GM18505 (cell line): ENCODE results near the gene GNG4.

Source experiments
- ATAC-seq: cut with Tn5 transposase; IDR thresholded peaks from one replicate; pipeline ENCODE4 v1.9.1; 2021; ENCODE audit not compliant: unreplicated experiment
- POLR2A ChIP-seq: IDR thresholded peaks from 4 replicates; pipeline ENCODE4 v1.6.1; 2011; ENCODE audit warnings: borderline replicate concordance; ENCODE audit not compliant: insufficient read depth, insufficient read length; ENCODE audit errors: extremely low read depth

Gene GNG4

DNA sequence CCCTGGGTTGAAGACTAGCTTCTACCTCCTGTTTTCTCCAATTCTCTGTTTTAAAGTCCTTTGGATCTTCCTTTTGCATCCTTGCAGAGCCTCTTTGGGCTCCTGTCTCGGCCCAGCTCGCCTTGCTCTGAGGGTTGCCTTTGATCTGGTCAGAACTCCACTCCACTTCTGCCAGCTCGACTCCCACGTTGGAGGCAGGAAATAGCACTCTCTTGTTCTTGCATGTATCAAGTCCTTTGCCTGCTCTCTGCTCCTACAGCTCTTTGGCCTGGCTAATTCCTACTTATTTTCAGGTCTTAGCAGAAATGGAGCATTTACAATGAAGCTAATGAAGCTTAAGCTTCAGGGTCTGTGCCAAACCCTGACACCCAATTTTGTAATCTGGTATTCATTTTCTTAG, 124.3 kb downstream of the GNG4 start:
- no peak for TF ChIP-seq POLR2A
- no peak for ATAC-seq

DNA sequence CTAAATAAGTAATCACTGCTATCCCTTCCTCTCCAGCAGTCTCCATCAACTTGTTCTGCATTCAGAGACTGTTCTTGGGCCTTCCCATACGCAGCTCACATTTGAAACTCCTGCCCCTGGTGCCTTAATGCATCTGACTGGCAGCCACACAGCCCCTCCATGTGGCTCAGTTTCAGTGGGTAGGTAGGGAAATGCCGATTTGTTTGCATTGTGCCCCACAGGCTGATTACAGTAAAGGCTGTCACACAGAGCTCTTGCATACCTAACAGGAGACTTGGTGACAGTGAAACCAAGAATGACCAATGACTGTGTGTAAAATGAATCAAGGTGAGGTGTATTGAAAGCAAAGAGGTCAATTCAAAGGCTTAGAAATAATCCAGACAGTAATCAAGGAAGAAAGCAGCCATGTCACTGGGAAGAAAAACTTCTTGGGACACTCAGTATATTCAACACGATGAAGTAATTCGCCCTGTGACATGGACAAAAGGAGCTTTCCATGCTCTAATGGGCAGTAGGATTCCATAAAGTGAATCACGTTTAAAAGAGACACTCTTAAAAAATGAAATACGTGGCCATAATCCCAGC, 132.6 kb downstream of the GNG4 start:
- no peak for ATAC-seq
- TF ChIP-seq POLR2A: no peak

DNA sequence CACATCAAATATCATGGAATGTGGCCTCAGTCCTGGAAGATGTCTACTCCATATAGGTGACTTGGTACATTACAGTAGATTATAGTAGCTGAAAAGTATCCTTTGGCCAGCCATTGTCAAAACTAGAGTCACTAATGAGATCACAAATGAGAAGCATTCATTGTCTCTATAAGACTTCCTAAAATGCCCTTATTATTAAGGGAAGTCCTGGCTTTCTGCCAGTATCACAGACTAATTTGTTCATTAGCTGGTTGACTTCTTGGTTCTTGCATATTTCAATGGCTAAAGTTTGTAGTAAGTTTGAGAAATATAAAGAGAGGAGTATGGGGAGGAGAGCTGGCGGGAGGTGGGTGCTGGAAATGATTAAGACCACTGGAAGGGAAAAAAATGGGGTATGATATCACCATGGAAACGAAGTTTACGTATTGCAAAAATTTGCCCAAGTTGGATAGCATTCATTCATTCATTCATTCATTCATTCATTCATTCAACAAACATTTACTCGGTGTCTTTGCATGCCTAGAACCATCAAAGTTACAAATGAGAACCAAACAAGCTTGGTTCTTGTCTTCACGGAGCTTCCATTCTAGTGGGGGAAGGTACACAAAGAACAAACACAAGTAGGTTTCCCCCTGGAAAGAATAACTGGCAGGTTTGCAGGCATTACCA, 133.6 kb downstream of the GNG4 start:
- no peak for TF ChIP-seq POLR2A
- ATAC-seq: no peak

DNA sequence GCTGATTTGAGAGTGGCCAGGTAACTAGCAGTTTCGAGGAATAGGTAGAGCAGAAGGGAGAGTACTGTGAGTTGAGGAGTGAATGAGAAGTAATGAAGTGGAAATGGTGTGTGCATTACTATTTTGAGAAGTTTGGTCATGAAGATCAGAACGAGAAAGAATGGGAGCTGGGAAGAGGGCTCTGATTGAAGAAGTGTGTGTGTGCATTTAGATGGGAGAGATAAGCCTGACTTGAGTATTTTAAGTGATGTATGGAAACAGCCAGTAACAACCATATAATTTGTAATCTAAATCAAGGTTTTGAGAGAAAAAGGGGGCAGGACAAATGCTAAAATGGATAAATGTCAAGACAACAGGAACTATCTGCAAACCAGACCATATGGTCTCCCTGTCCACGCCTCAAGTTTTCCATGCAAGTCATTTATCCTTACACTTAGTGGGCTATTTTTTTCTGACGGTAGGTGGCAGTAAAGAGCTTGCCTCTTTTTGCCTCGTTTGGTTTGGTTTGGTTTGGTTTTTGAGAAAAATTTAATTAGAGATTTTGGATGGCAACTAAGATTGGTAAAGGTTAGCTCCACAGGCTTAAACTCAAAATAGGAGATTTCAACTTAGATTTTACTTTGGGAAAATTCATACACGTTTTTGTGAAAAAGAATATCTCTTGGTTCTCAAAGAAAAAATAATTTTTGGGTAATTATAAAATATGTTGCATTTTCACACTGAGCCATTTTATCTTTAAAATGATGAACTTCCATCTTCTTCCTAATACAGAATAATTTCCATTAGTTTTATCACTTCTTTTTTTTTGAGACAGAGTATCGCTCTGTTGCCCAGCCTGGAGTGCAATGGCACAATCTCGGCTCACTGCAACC, 135.9 kb downstream of the GNG4 start:
- no peak for TF ChIP-seq POLR2A
- ATAC-seq: no peak

DNA sequence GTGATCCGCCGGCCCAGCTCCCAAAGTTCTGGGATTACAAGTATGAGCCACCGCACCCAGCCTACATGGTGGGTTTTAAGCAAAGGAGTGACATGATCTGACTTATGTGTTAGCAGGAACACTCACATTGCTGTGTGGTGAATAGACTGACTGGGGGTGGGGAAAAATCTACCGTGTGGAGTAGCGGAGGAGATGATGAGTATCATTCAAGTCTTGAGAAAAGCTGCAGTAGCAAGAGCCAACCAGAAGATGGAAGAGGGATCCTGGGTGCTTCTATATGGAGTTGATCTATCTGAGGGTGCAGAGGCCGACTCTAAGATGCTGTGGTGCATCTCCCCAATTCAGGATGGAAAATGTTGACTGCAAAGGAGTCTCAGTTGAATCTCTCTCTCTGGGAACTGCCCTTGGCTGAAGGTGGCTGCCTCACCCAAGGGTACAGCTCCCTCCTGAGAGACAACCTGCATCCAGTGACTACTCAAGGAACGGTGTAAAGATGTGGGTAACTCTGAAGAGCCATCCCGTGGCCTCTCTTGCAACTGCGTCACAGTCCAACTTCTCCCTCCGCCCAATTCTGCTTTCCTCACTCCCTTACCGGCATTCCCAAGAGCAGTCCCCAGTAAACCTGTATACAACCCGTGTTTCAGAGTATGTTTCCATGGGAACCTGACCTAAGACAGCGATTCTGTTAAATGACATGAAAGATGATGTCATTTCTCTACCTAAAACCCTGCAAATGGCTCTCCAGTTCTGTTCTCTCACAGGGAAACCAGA, 137.9 kb downstream of the GNG4 start:
- no peak for ATAC-seq

DNA sequence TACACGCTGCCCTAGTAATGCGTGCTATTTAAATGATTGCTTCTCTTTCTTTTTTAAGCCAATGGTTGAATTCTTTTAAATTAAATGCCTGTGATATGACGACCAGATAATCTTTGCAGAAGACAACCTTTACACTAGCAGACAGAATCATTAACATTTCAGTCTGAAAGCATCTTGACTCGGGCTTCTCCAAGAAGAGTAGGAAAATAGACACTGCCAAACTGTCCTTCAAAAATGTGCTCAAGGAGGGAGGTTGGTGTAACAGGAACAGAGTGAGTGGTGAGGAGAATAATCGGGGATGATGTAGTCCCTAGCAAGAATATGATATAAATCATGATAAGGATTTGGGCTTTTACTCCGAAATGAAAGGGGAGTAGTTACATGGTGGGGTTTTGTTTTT, 138.8 kb downstream of the GNG4 start:
- ATAC-seq: no peak
- no peak for TF ChIP-seq POLR2A

More for the DNA sequence above, 137.9 kb downstream of the GNG4 start:
- no peak for TF ChIP-seq POLR2A

DNA sequence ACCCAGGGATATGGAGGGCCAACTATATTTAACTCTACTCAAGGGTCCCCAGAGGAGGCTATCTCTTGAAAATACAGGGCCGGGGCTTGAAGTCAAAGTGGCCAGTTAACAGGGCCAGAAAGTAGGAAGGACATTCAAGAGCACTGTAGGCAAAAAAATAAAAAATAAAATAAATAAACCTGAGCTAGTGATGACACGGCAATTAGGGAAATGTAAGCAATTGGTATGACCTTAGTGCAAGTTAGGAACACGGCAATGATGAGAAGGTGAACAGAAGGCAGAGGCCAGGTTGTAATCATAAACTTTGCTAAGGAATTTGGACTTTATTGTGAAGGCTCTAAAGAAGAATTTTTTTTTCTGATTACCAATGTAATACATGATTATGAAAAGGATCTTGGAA, 142.0 kb downstream of the GNG4 start:
- no peak for TF ChIP-seq POLR2A
- no peak for ATAC-seq

DNA sequence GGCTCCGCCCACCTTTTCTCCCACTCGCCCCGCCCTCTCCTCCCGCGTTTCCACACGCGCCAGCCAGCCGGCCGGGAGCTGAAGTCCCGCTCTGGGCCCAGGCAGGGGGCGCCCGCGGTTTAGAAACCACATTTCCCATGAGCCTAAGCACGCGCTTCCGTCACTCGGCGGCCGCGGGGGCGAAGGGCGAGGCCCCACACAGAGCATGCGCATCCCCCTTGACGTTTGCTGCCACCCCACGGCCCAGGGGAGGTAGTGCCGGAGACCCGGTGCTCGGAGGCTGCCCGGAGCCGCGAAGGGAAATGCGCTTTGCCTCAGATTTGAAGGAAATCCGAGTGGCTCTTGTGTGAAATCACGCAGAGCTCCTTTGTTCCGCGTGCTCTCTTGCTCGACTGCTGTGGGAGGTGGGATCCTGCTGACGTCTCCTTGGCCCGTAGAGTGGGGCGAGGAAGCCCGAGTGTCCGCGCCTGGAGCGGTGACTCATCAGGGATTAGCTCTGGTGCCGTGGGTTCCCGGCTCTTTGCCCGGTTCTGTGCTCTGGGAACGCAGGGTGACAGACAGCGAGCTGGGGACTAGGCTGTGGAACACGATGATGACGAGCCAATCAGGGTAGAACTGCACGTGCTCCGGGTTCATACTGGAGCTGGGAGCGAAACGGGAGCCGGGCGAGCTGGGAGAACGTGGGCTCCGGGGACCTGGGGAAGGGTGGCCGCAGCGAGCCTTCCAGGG, 144.9 kb downstream of the GNG4 start:
- ATAC-seq: peak; percentile 80
- TF ChIP-seq POLR2A: peak; percentile 82

DNA sequence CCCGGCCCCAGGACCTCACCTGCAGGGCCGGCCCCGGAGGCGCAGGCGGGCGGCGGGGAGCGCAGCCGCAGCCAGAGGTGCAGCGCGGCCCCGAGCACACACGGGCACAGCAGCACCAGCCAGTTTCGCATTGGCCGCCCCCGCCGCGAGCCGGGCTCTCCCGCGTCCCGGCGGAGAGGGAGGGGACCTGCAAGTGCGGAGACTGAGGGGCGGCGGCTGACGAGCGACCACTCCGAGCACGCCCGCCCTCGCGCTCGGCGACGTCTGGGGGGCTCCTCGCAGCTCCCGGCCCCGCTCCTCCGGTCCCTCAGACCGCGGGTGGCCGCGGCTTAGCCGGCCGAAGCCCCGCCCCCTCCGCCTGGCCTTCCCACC, 145.5 kb downstream of the GNG4 start, which contains the start of gene B3GALNT2:
Gene B3GALNT2, minus strand, starts transcription at position 331 of the 372 bp plus-strand sequence. Its CDS starts 200 bp downstream, at position 131.
- peak; percentile 44 for ATAC-seq
- TF ChIP-seq POLR2A: peak; percentile 49

DNA sequence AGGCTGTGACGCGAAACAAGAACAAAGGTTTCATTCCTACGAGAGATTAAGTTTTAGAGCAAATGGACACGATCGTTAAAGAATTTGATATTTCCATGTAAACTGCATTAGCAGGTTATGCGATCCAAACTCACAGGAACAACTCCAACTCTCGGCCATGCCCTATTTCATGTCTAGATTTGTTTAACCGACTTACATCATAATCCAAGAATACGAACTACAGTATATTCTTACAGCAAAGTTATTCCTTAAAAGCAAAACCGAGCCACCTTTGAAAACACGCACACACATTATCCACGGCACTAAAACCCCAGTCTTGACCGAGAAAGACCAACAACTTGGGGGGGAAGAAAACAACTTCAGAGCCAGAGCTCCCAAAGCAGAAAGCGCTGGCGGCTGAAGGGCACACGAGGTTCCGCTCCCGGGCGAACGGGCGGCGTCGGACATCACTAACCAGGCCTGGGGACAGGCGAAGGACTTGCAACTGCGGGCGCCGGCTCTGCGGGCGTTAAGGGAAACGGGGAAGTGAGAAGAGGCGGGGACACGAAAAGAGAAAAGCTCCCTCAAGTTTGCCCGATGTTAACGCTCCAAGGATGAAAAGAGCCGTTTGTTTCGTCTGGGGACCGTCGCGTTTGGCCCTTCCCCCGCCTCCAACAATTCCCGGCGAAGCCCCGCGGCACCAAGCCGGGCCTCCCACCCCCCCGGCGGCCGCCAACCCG, 146.0 kb downstream of the GNG4 start:
- no peak for TF ChIP-seq POLR2A
- ATAC-seq: peak; percentile 5

DNA sequence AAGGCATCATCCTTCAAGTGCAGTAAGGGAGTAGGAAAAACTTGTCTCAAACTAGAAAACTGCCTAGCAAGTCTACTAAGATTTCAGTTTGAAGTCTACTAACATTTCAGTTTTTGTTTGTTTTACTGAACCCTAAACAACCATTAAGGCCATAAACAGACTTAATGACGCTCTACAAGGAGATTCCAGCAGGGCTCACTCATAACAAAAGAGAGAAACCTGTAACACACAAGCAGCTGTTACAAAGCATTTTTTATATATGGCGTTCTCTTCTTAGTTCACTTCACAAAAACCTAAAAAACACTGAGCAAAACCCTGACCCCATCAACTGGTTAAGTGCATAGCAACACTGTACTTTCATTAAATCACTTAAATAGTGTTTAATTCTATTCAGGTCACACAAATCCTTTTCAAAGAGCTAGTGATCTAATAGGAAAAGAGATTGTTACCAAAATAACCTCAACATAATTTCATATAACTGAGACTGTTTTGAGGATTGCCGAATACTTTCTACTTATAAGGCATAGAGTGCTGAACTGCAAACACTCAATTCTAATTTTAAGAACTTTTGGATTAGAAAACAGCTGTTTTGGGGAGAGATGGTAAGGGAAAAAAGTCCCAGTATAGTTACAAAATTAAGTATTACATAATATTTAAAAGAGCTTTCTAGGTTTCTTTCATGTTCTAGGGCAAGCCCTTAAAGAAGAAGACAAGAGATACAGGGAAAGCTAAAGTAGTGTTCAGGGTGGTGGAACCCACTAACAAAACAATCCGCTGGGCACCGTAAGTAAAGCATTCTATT, 146.8 kb downstream of the GNG4 start:
- TF ChIP-seq POLR2A: no peak
- no peak for ATAC-seq
